ENCODE results near the gene POLR2F.

Gene POLR2F

GRCh38 chr22:38006906-38007305 is 53.4 kb downstream of the POLR2F start:
- no peak for DNase-seq (ENCODE audit: low spot score)

DNA sequence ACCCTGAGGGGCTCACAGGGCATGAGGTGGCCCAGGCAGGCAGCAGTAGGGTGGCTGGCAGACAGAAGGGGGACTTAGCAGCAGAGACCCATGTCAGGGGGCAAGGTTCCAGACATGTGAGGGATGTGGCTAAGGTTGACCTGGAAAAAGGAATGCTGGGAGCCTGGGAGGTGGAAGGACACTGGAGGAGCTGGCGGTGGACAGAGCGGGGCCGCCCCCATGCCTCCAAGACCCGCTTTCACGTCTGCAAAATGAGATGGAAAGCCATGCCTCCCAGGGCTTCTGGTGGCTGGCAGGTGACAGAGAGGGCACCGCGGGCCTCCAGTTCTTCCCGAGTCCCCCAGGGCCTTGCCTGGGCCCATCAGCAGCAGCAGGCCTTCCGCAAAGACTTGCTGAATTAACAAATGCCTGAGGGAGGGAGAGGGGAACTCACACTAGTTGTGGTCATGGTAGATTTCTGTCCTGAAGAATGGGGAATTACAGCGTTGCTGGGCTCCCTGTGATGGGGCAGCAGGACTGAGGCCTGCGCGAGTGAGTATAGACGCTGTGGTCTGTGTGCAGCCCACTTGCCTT is 53.9 kb downstream of the POLR2F start:
- no peak for DNase-seq (ENCODE audit: low spot score)

- DNase-seq (ENCODE audit: low spot score) = no peak
These were observed 55.7 kb downstream of the POLR2F start for GRCh38 chr22:38009000-38009806.

DNA sequence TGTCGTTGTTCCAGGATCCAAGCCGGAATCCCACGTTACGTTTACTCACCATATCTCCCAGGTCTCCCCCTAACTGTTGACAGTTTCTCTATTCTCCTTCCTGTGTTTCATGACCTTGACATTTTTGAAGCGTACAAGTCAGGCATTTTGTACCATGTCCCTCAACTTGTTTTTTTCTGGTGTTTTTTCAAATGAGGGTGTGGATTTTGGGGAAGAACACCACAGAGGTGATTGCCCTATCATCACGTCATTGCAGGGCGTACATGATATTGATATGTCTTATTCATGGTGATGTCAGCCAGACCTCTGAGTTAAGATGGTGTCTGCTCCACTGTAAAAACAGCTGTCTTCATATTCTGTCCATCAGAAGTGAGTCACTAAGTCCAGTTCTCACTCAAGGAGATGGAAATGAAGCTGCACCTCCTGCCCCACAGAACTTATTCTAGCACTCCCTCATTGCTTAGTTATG is 59.1 kb downstream of the POLR2F start:
- DNase-seq (ENCODE audit: low spot score) = no peak

DNA sequence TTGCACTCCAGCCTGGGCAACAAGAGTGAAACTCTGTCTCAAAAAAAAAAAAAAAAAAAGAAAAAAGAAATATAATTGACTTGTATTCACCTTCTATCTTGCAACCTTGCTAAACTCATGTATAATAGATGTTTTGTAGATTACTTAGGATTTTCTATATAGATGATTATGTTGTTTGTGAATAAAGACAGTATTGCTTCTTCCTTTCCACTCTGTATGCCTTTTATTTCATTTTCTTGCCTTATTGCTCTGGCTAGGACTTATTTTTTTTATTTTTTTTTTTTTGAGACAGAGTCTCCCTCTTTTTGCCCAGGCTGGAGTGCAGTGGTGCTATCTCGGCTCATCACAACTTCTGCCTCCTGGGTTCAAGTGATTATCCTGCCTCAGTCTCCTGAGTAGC is 60.6 kb downstream of the POLR2F start:
- DNase-seq (ENCODE audit: low spot score) = no peak

DNA sequence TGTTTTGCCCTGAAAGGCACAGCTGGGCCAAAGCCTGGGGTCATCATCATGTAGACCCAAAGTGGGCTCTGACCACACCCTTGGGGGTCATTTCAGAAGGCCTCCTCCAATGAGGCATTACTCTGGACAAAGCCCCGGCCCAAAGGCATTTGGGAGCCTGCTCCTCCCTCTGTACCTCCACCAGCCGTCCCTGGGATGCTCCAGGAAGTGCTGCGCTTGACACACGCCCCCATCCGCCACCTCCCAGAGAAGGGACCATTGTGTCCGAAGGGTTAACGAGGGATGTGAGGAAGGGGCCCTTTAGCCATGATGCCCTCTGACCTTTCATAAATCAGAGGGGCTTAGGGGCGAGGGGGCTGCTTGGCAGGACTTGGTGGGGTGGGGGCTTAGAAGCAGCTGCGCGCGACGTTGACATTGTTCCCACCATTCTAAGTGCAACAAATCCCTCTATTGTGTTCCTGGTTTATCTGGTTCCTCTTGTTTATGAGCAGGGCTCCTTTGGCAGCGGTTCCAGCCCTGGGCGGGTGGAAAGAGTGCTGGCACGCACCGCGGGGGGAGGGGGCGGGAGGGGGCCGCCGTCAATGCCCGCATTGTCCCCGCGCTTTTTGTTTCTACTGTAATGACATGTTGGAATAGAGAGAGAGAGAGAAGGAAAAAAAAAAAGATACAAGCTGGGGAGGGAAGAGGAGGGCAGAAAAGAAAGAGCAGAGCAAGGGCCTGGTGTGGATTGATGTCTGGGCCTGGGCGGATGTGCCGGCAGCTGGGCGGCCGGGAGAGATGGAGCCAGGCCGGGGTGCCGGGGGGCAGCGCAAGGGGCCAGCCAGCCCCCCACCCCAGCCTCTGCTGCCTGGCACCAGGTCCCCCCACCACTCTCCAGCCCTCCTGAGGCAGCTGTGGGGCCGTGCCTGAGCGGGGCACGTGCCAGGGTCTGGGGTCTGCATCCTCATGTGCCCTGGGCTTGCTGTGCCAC is 63.0 kb downstream of the POLR2F start:
- no peak for DNase-seq (ENCODE audit: low spot score)

GRCh38 chr22:38017272-38017920 is 63.9 kb downstream of the POLR2F start:
- no peak for DNase-seq (ENCODE audit: low spot score)

- no peak for DNase-seq (ENCODE audit: low spot score)
These were observed 64.7 kb downstream of the POLR2F start for GRCh38 chr22:38017939-38018885.
